Endothelial cell of umbilical vein (primary cell): ENCODE results near the gene APBB2. TPM values are rescaled to one million over a fixed set of nuclear protein-coding genes. Genes with fewer than 3 reads are reported as not detected.

Experiments
- BruUV-seq: library from RNA; stranded (reverse); fragments of 400-500 nt; replicated peaks from 2 replicates; lab custom pipeline; 2021; lab: Mats Ljungman, UMichigan
- CTCF ChIA-PET: fragments of 300-600, 350-600 bp; sonication (Branson Sonifier 250); formaldehyde crosslinking; loops from one replicate; lab custom pipeline; 2021; ENCODE audit warnings: antibody characterized with exemption, inconsistent platforms; lab: Charles Lee
- POLR2A ChIA-PET: fragments of 300-600, 350-600 bp; sonication (Branson Sonifier 250); formaldehyde crosslinking; loops from one replicate; lab custom pipeline; 2021; ENCODE audit warnings: antibody characterized with exemption, inconsistent platforms; lab: Charles Lee
- DNase-seq: peaks from one replicate; pipeline ENCODE4 v3.0.0-alpha.2; 2011; ENCODE audit warnings: low read depth, low spot score
- FAIRE-seq: peaks from 2 replicates; lab custom pipeline; 2011; peaks lifted over from hg19 to GRCh38; lab: Jason Lieb, UNC
- H2AFZ ChIP-seq: 2 replicates; pipeline ENCODE4 v1.6.0; 2012; ENCODE audit warnings: low read depth, low read length, control low read depth, inconsistent platforms
- H3K27ac ChIP-seq: 2 replicates; pipeline ENCODE4 v1.5.1; 2011; ENCODE audit warnings: low read depth, mild to moderate bottlenecking, control low read depth, low read length, moderate library complexity; ENCODE audit not compliant: insufficient read depth
- H3K27me3 ChIP-seq, 2 experiments: 2 replicates each; pipeline versions ENCODE4 v1.6.0 to v1.6.1; 2011; ENCODE audit warnings: low read length in 2 of 2, mixed read lengths in 1 of 2; ENCODE audit not compliant: control insufficient read depth in 2 of 2, insufficient read depth in 2 of 2
- H3K36me3 ChIP-seq, 2 experiments: 2 replicates in 1 of 2; 3 replicates in 1 of 2; pipeline ENCODE4 v1.5.1; 2011; ENCODE audit warnings: low read length in 2 of 2, mild to moderate bottlenecking in 1 of 2, moderate library complexity in 1 of 2; ENCODE audit not compliant: control insufficient read depth in 2 of 2, insufficient read depth in 2 of 2; ENCODE audit errors: extremely low read depth in 1 of 2
- H3K4me1 ChIP-seq: 3 replicates; pipeline ENCODE4 v1.5.1; 2011; ENCODE audit warnings: mild to moderate bottlenecking, low read length; ENCODE audit not compliant: control insufficient read depth, insufficient read depth; ENCODE audit errors: extremely low read depth
- H3K4me2 ChIP-seq: 2 replicates; pipeline ENCODE4 v1.6.1; 2011; ENCODE audit warnings: low read length, control low read depth, mixed read lengths; ENCODE audit not compliant: insufficient read depth
- H3K4me3 ChIP-seq, 3 experiments: fragments of 200-600 bp in 1 of 3; sonication (generic), shearing (Covaris generic) in 1 of 3; replicated peaks in 1 of 3; 2 replicates each; pipeline ENCODE4 v1.5.1; 2011 to 2016; ENCODE audit warnings: control low read depth in 3 of 3, low read length in 3 of 3, mild to moderate bottlenecking in 2 of 3, inconsistent platforms in 1 of 3, low read depth in 1 of 3, moderate library complexity in 1 of 3; ENCODE audit not compliant: insufficient read depth in 1 of 3
- H3K79me2 ChIP-seq: 2 replicates; pipeline ENCODE4 v1.6.0; 2012; ENCODE audit warnings: low read length, inconsistent platforms; ENCODE audit not compliant: control insufficient read depth, insufficient read depth
- H3K9ac ChIP-seq: replicated peaks from 2 replicates; pipeline ENCODE3; 2011; ENCODE audit warnings: low read length, control low read depth; ENCODE audit not compliant: insufficient read depth; ENCODE audit errors: extremely low read depth
- H3K9me1 ChIP-seq: replicated peaks from 3 replicates; pipeline ENCODE4 v1.6.0; 2011; ENCODE audit warnings: mild to moderate bottlenecking, low read length; ENCODE audit not compliant: control insufficient read depth, insufficient read depth; ENCODE audit errors: extremely low read depth
- H3K9me3 ChIP-seq: replicated peaks from 2 replicates; pipeline ENCODE4 v1.5.1; 2012; ENCODE audit warnings: low read length, inconsistent platforms; ENCODE audit not compliant: control insufficient read depth, insufficient read depth
- H4K20me1 ChIP-seq: replicated peaks from 2 replicates; pipeline ENCODE3; 2011; ENCODE audit warnings: mild to moderate bottlenecking, low read length; ENCODE audit not compliant: control insufficient read depth, insufficient read depth; ENCODE audit errors: extremely low read depth
- CTCF ChIP-seq, 2 donors: IDR thresholded peaks; 1 replicate in 1 of 2; 2 replicates in 1 of 2; pipeline ENCODE4 v1.5.1; 2011; ENCODE audit warnings: low read length in 2 of 2, mild to moderate bottlenecking in 2 of 2, moderate library complexity in 2 of 2, control low read depth in 1 of 2, inconsistent platforms in 1 of 2, low read depth in 1 of 2; ENCODE audit not compliant: insufficient read depth in 1 of 2; ENCODE audit errors: extremely low read depth in 1 of 2
- EZH2 ChIP-seq: IDR thresholded peaks from 2 replicates; pipeline ENCODE4 v1.6.1; 2012; ENCODE audit warnings: borderline replicate concordance, low read depth, mild to moderate bottlenecking, moderate library complexity, low read length, inconsistent platforms; ENCODE audit not compliant: severe bottlenecking
- FOS ChIP-seq: IDR thresholded peaks from 2 replicates; pipeline ENCODE4 v1.6.1; 2011; ENCODE audit warnings: mild to moderate bottlenecking, low read length, moderate library complexity, borderline replicate concordance; ENCODE audit not compliant: insufficient read depth
- GATA2 ChIP-seq: IDR thresholded peaks from 2 replicates; pipeline ENCODE4 v1.7.0; 2011; ENCODE audit warnings: low read depth, mild to moderate bottlenecking, moderate library complexity, mixed read lengths, low read length; ENCODE audit not compliant: insufficient read length, insufficient read depth
- JUN ChIP-seq: IDR thresholded peaks from 2 replicates; pipeline ENCODE4 v1.6.1; 2011; ENCODE audit warnings: borderline replicate concordance, low read depth; ENCODE audit not compliant: insufficient read length, insufficient read depth
- MAX ChIP-seq: IDR thresholded peaks from 2 replicates; pipeline ENCODE4 v1.6.1; 2011; ENCODE audit not compliant: insufficient read depth, insufficient read length
- MYC ChIP-seq: IDR thresholded peaks from one replicate; pipeline ENCODE4 v1.6.1; 2011; ENCODE audit warnings: mild to moderate bottlenecking, low read depth, low read length
- POLR2A ChIP-seq: IDR thresholded peaks from 2 replicates; pipeline ENCODE4 v1.6.1; 2012; ENCODE audit warnings: low read depth, mild to moderate bottlenecking, control low read depth, low read length
- POLR2AphosphoS5 ChIP-seq: IDR thresholded peaks from 2 replicates; pipeline ENCODE4 v1.6.1; 2012; ENCODE audit warnings: low read depth, mild to moderate bottlenecking, control low read depth, low read length, moderate library complexity; ENCODE audit not compliant: insufficient read depth
- dilution Hi-C: fragments of 300-500 bp; cut with MboI; formaldehyde crosslinking; loops from one replicate; pipeline ENCODE4 v1.15.0; 2019; ENCODE audit warnings: low sequenced_read_pairs; ENCODE audit not compliant: extremely low pct_ligation_motif_present
- intact Hi-C: fragments of 100-400 bp; cut with micrococcal nuclease; formaldehyde crosslinking; loops from one replicate; pipeline ENCODE4 v1.10.0; 2022
- polyA plus RNA-seq, 4 experiments: library from polyadenylated mRNA; depleted of rRNA in 3 of 4; stranded (reverse) in 3 of 4; unstranded in 1 of 4; fragments of >200 nt; gene quantifications; 2 replicates each; pipeline versions ENCODE4 v1.2.1 to v1.2.3, GENCODE V29; 2011 to 2012; ENCODE audit warnings: missing spikeins in 1 of 4
- total RNA-seq: library from RNA; stranded (reverse); gene quantifications from 2 replicates; pipeline ENCODE4 v1.2.3, GENCODE V29; 2021

APBB2 gene
- total and polyA plus RNA-seq, 2 donors (not counting 3 experiments of a cell fraction or from before 2014, with no cell fraction given), result 79.8 to 124 TPM

DNA sequence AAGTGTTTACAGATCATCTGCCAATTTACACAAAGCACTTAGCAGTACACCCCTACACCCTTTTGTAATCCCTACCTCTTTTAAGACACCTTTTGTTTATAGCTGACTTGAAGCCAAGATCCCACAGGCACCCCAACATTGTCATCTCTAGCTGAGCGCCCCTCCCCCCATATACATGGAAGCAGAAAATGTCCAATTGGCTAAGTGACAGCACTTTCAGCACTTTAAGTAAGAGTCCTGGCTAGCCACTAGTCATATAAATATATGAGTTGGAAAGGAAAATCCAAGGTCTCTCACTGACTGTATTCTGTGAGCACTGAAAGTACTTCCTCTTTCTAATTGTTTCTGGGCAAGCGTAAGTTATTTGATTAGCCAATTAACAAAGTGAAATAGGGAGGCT lies 356.4 kb downstream of the APBB2 start:
- POLR2A ChIA-PET, result no interaction called here
- no peak for FAIRE-seq
- no peak overlapping the region for H3K9ac ChIP-seq
- no peaks in the 10 kb centered on the region for H3K4me1 ChIP-seq
- H3K79me2 ChIP-seq, result no peaks in the 10 kb centered on the region
- TF ChIP-seq FOS, result no peak
- no peak for TF ChIP-seq MAX
- no peak for TF ChIP-seq GATA2
- TF ChIP-seq POLR2AphosphoS5, result no peak
- TF ChIP-seq CTCF (IDR thresholded peaks at IDR 0.05; ENCODE audit: extremely low read depth in 1 of 2, insufficient read depth in 1 of 2, low read depth in 1 of 2, low read length in 2 of 2), result no peak
- TF ChIP-seq EZH2, result no peak
- no peak for TF ChIP-seq POLR2A
- TF ChIP-seq MYC, result no peak
- no peak for TF ChIP-seq JUN
- H4K20me1 ChIP-seq, result no peaks in the 10 kb centered on the region
- no peak overlapping the region for H2AFZ ChIP-seq
- no peaks in the 10 kb centered on the region for H3K9me3 ChIP-seq
- intact Hi-C loops (no loop called here), dilution Hi-C loops (no loop called here)
- H3K27me3 ChIP-seq, result no peaks in the 10 kb centered on the region
- no peak overlapping the region for H3K4me2 ChIP-seq
- no TSS peak for BruUV-seq
- no peak overlapping the region for H3K27ac ChIP-seq
- peaks cover 0 to 3% of the 10 kb centered on the region in 2 experiments for H3K36me3 ChIP-seq
- DNase-seq, result no peak
- CTCF ChIA-PET, result interaction anchor here (4.7 kb wide), 1 partner anchor 17 kb away, joined by 21 read pairs; no protein-coding TSS in a partner anchor
- no peaks in the 10 kb centered on the region for H3K9me1 ChIP-seq
- H3K4me3 ChIP-seq, result no peak overlapping the region
